GM15510 (cell line): ENCODE results near the gene GALK1.

Experiments
- POLR2A ChIP-seq: IDR thresholded peaks from 3 replicates; pipeline ENCODE4 v1.6.1; 2011; ENCODE audit warnings: borderline replicate concordance; ENCODE audit not compliant: insufficient read length; ENCODE audit errors: extremely low read depth

The GALK1 gene

DNA sequence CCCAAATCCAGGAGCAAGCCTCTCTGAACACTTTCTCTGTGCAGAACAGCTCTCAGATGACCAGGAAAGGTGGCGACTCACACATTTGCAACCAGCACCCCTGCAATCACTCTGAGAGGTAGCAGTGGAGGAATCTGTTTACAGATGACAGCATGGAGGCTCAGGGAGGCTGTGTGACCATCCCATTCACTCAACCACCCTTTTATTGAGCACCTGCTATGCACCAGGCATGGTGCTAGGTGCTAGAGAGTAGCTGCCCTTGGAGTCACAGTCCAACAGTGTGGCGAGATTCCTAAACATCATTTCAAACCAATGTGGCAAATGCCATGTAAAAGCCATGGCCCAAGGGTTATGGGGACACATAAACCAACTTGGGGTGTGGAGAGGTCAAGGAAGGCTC is 45.3 kb downstream of the GALK1 start:
- TF ChIP-seq POLR2A: no peak

DNA sequence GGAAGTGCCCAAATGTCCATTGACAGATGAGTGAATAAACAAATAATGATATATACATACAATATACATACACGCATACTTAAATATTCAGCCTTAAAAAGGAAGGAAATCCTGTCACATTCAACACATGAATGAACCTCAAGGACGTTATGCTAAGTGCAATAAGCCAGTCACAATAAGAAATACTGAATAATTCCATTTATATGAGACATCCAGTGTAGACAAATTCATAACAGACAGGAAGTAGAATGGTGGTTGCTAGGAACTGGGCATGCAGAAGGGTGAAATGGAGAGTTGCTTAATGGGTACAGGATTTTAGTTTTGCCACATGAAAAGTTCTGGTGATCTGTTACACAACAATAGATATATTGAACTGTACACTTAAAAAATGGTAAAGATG is 52.5 kb downstream of the GALK1 start:
- no peak for TF ChIP-seq POLR2A
